Vagina (tissue), 2 donors: ENCODE data around the gene IL16.

ENCODE experiments used
- CTCF ChIP-seq, 3 experiments: fragments of 450-650 bp in 2 of 3; fragments of 200-600 bp in 1 of 3; sonication (generic) in 1 of 3; IDR thresholded peaks; one replicate each; pipeline ENCODE4 v1.5.1; 2017 to 2019; ENCODE audit warnings: antibody characterized with exemption in 3 of 3, mild to moderate bottlenecking in 2 of 3, moderate library complexity in 2 of 3
- POLR2A ChIP-seq, 2 donors: fragments of 450-650 bp; IDR thresholded peaks; one replicate each; pipeline ENCODE4 v1.6.1; 2017; ENCODE audit warnings: antibody characterized with exemption in 2 of 2, mild to moderate bottlenecking in 2 of 2, moderate library complexity in 2 of 2

- TF ChIP-seq CTCF (IDR thresholded peaks at IDR 0.05) (no peak), POLR2A (IDR thresholded peaks at IDR 0.05) (no peak)
Measured at GRCh38 chr15:81286621-81287121, 90.0 kb downstream of the IL16 start.
